GM12801 (cell line): ENCODE data around the gene RHEB.

Source experiments
- TF ChIP-seq, protein P1 (sequence below): IDR thresholded peaks from one replicate; pipeline ENCODE4 v1.5.1; 2011; ENCODE audit warnings: control low read depth; ENCODE audit not compliant: insufficient read length; ENCODE audit errors: extremely low read depth

RHEB gene

DNA sequence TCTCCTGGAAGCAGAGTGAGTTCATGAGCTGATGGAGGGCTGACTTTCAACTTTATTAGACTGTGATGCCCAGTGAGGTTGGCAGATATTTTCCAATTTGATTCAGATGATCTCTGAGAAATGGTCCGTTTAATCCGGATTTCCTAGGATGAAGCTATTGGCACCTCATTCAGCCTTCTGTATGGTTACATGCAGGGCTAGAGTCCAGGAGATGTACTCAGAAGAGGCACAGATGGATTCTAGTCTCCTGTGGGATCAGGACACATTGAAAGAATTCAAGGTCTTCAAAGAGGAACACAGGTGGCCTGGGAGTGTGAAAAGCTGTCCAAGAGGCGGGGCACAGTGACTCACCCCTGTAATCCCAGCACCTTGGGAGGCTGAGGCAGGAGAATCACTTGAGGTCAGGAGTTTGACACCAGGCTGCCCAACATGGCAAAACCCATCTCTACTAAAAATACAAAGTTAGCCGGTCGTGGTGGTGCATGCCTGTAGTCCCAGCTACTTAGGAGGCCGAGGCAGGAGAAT, 23.0 kb upstream of the RHEB start:
- TF ChIP-seq, protein P1, sequence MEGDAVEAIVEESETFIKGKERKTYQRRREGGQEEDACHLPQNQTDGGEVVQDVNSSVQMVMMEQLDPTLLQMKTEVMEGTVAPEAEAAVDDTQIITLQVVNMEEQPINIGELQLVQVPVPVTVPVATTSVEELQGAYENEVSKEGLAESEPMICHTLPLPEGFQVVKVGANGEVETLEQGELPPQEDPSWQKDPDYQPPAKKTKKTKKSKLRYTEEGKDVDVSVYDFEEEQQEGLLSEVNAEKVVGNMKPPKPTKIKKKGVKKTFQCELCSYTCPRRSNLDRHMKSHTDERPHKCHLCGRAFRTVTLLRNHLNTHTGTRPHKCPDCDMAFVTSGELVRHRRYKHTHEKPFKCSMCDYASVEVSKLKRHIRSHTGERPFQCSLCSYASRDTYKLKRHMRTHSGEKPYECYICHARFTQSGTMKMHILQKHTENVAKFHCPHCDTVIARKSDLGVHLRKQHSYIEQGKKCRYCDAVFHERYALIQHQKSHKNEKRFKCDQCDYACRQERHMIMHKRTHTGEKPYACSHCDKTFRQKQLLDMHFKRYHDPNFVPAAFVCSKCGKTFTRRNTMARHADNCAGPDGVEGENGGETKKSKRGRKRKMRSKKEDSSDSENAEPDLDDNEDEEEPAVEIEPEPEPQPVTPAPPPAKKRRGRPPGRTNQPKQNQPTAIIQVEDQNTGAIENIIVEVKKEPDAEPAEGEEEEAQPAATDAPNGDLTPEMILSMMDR = no peak

DNA sequence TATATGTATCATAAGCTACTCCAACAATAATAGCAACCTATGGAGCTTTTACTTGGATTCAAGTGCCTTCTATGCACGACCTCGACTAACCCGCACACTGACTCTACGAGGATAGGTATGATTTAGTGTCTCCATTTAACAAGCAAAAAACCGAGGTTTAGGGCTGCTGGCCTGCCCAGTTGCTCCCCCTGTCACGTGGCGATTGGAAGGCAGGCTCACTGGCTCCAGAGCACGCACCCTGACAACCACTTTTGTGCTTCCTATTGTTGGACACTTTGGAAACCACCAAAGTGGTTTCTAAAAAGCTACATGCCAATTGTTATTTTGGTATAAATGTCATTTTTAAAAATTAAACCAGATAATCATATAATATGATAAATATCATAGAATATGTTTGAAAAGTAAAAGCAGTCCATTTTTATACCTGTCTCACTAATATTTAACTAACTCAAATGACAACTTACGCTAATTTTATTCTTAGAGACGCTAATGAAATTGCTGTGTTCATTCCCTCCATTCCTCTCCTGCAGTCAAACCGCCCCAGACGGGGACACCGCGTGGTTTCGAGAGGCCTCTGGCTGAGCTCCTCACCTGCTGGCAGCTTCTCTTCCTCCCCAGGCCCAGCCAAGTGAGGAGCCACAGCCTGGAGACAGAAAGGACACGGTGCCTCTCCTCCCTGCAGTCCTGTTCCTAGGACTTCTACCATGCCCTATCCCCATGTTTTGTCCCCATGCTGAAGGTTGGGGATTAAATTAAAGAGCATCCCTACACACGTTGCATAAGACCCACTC, 22.2 kb upstream of the RHEB start:
- TF ChIP-seq, protein P1 = no peak

DNA sequence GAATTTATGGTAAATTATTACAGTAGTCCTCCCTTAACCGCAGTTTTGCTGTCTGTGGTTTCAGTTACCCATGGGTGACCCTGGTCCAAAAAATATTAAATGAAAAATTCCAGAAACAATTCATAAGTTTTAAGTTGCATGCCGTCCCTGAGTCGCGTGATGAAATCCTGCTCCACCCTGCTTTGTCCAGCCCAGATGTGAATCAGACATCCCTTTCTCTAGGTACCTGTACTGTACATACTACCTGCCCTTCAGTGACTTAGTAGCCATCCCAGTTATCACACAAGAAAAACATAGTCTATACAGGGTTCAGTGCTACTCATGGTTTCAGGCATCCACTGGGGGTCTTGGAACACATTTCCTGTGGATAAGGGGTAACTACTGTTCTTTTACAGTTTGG, 20.5 kb upstream of the RHEB start:
- TF ChIP-seq, protein P1 = no peak

DNA sequence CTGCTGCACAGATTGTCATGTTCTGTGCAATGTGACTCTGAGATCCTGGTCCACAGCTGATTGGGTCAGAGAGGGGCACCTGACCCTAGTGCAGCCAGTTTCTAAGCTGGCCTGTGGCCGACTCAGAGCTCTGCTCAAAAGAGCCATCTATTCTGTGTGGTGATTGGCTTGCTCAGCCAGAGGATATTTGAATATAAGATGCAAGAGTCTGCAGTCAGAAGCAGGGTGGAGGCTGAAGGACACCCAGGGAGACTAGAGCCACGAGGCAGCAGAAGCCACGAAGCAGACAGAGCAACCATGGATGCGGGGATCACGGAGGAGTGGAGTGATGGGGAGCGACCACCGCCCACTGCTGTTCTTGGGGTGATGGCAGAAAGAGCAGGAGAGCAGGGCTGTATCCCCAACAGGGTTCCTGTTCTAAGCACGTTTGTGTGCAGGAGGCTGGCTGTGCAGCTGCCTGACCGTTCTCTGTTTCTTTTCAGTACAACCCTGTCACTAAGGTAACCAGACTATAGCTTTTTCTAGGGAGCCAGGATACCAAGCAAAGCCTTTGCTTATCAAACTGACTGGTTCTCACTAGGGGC, 19.5 kb upstream of the RHEB start:
- TF ChIP-seq, protein P1 = no peak

DNA sequence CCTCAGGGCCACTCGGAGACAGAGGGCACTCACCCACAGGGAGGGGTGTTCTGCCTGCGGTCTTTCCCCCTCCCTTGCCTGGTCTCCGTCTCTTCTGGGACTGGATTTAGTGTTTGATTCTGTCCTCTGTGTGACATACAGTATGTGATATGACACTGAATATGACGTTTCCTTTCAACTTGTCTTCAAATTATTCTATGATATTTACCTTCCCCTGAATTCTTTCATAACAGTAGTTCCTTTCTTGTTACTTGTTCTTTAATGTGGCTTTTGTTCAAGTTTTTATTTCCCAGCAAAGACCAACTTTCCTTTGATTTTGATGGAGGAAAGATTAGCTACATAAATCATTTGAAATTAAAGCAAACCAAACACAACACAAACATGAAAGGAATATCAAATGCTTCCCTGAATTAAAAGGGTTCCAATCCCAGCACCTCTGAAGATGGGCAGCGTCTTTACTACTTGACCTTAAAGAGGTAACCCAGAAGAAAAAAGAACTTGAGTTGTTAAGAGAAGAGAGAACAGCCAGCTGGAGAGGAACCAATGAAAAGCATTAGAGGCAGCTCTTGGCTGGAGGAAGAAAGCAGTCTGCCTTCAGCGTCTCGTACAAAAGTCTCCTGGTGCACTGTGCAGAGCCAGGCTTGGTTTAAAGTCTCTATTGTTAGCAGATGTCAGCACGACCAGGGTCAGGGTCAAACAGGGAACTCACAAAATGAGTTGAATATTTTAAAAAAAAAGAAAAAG, 18.3 kb upstream of the RHEB start:
- TF ChIP-seq, protein P1 = no peak

DNA sequence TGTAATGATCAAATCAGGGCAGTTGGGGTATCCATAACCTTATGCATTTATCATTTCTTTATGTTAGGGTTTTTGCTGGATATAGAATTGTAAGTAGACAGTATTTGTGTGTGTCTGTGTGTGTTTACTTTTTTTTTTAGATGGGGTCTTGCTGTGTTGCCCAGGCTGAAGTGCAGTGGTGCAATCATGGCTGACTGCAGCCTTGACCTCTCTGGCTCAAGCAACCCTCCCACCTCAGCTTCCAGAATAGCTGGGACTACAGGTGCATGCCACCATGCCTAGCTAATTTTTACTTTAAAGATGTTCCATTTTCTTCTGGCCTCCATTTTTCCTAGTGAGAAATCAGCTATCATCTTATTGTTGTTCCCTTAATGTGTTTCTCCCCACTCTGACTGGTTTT, 10.1 kb upstream of the RHEB start:
- TF ChIP-seq, protein P1 = no peak

DNA sequence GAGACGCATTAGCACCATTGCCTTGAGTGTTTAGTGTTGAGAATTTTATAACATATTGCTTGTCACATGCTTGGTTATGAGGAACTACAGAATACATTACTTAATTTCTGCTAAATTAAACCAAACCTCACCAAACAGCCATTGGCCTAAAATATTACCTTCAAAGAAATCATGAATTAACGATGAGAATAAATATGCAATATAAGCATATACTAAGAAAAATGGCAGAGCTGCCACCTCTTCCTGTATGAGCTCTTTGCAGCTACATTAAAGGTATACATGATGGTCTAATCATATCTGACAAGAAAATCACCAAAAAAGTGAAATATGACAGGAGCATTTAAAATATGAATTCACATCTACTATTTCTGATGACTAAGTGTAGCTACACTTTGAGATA, 5.2 kb upstream of the RHEB start:
- TF ChIP-seq, protein P1 = no peak
